K562 (cell line): ENCODE data around the gene TMCC1. TPM values are rescaled to one million over a fixed set of nuclear protein-coding genes. Genes with fewer than 3 reads are reported as not detected.
A peak's percentile ranks its signal among the peaks of the same experiment; 100 is the strongest.

Experiments
- ATAC-seq: fragments of 200-7000 bp; cut with Tn5 transposase; 3 replicates; pipeline ENCODE4 v1.9.1; 2020; ENCODE audit warnings: moderate library complexity
- BruUV-seq: library from RNA; stranded (reverse); fragments of 400-500 nt; replicated peaks from 2 replicates; lab custom pipeline; 2021; lab: Mats Ljungman, UMichigan
- CTCF ChIA-PET: fragments of 300-600 bp; formaldehyde crosslinking; extraction: SDS; loops from one replicate; lab custom pipeline; 2021; ENCODE audit warnings: low intra/inter-chr PET ratio; lab: Yijun Ruan, JAX
- POLR2A ChIA-PET: fragments of 300-600, 350-650 bp; sonication (Branson Sonifier 250); formaldehyde crosslinking; extraction: SDS; loops from one replicate; lab custom pipeline; 2021; ENCODE audit warnings: antibody characterized with exemption, inconsistent platforms; lab: Yijun Ruan, JAX
- DNase-seq, 4 experiments: peaks; one replicate each; pipeline versions ENCODE4 v3.0.0 to v3.0.0-alpha.2; 2011 to 2018; ENCODE audit warnings: low spot score in 3 of 4, mixed read lengths in 3 of 4; ENCODE audit errors: extremely low read depth in 1 of 4
- FAIRE-seq: peaks from 2 replicates; lab custom pipeline; 2011; peaks lifted over from hg19 to GRCh38; lab: Jason Lieb, UNC
- H2AFZ ChIP-seq: 2 replicates; pipeline ENCODE4 v1.6.0; 2011; ENCODE audit warnings: low read depth, low read length, control low read depth, inconsistent platforms
- H3K27ac ChIP-seq: fragments of 200-600 bp; 3 replicates; pipeline ENCODE4 v1.8.0; 2011; ENCODE audit warnings: low read depth, mild to moderate bottlenecking, control low read depth, inconsistent platforms, low read length, moderate library complexity, mixed read lengths; ENCODE audit errors: extremely low read depth
- H3K27me3 ChIP-seq, 2 experiments: fragments of 300-600 bp in 1 of 2; 2 replicates in 1 of 2; 3 replicates in 1 of 2; pipeline versions ENCODE4 v1.6.0 to v1.8.0; 2011; ENCODE audit warnings: inconsistent platforms in 2 of 2, low read length in 2 of 2, mild to moderate bottlenecking in 1 of 2, mixed read lengths in 1 of 2, moderate library complexity in 1 of 2; ENCODE audit not compliant: control insufficient read depth in 2 of 2, insufficient read depth in 2 of 2
- H3K36me3 ChIP-seq: fragments of 300-600 bp; 3 replicates; pipeline ENCODE4 v1.8.0; 2011; ENCODE audit warnings: mild to moderate bottlenecking, low read length, inconsistent platforms; ENCODE audit not compliant: control insufficient read depth, insufficient read depth
- H3K4me1 ChIP-seq, 2 experiments: fragments of 200-600 bp in 1 of 2; replicated peaks in 1 of 2; 2 replicates in 1 of 2; 3 replicates in 1 of 2; pipeline versions ENCODE4 v1.5.1 to v1.8.0; 2011; ENCODE audit warnings: inconsistent platforms in 2 of 2, low read length in 2 of 2, mild to moderate bottlenecking in 1 of 2, mixed read lengths in 1 of 2, moderate library complexity in 1 of 2; ENCODE audit not compliant: control insufficient read depth in 2 of 2, insufficient read depth in 2 of 2
- H3K4me2 ChIP-seq: 2 replicates; pipeline ENCODE4 v1.6.1; 2011; ENCODE audit warnings: low read length, control low read depth, inconsistent platforms, mixed read lengths; ENCODE audit not compliant: insufficient read depth
- H3K4me3 ChIP-seq: fragments of 200-600 bp; sonication (generic), shearing (Covaris generic); 2 replicates; pipeline ENCODE4 v1.5.1; 2016; ENCODE audit warnings: control low read depth, inconsistent platforms
- H3K79me2 ChIP-seq: fragments of 200-600 bp; 3 replicates; pipeline ENCODE4 v1.8.0; 2011; ENCODE audit warnings: low read length, inconsistent platforms; ENCODE audit not compliant: control insufficient read depth, insufficient read depth
- H3K9ac ChIP-seq, 2 experiments: 2 replicates each; pipeline versions ENCODE4 v1.6.0 to v1.6.1; 2011; ENCODE audit warnings: low read depth in 2 of 2, low read length in 2 of 2, control low read depth in 1 of 2, inconsistent platforms in 1 of 2, mild to moderate bottlenecking in 1 of 2, mixed read lengths in 1 of 2; ENCODE audit not compliant: insufficient read depth in 1 of 2
- H3K9me1 ChIP-seq: one replicate; pipeline ENCODE4 v1.6.0; 2011; ENCODE audit warnings: inconsistent platforms, mild to moderate bottlenecking, low read length, moderate library complexity; ENCODE audit not compliant: control insufficient read depth, insufficient read depth
- H3K9me3 ChIP-seq: replicated peaks from 2 replicates; pipeline ENCODE4 v1.5.1; 2011; ENCODE audit warnings: low read depth, low read length, inconsistent platforms; ENCODE audit not compliant: control insufficient read depth, insufficient read depth
- H4K20me1 ChIP-seq: replicated peaks from 2 replicates; pipeline ENCODE4 v1.6.1; 2011; ENCODE audit warnings: low read length, inconsistent platforms, mixed read lengths; ENCODE audit not compliant: control insufficient read depth, insufficient read depth
- ETS2 ChIP-seq: IDR thresholded peaks from 2 replicates; pipeline ENCODE4 v1.6.1; 2016; ENCODE audit warnings: borderline replicate concordance, missing genetic modification characterization, mild to moderate bottlenecking, moderate library complexity, missing compliant biosample characterization; ENCODE audit not compliant: poor library complexity, severe bottlenecking
- GATA2 ChIP-seq: sonication (generic); formaldehyde crosslinking; IDR thresholded peaks from 2 replicates; pipeline ENCODE4 v1.4.0; 2020; ENCODE audit warnings: mild to moderate bottlenecking, missing genetic modification reagents
- HNRNPK ChIP-seq: fragments of 200-400 bp; formaldehyde crosslinking; IDR thresholded peaks from one replicate; pipeline ENCODE4 v1.6.1; 2018; ENCODE audit warnings: mild to moderate bottlenecking, low read depth, low read length; ENCODE audit not compliant: poor library complexity, severe bottlenecking
- MEIS2 ChIP-seq: fragments of 450-650 bp; IDR thresholded peaks from 2 replicates; pipeline ENCODE4 v1.6.1; 2014; ENCODE audit warnings: mild to moderate bottlenecking; ENCODE audit not compliant: partially characterized antibody
- PYGO2 ChIP-seq: fragments of 450-650 bp; IDR thresholded peaks from 2 replicates; pipeline ENCODE4 v1.6.1; 2016; ENCODE audit warnings: mild to moderate bottlenecking, missing genetic modification characterization, moderate library complexity, missing compliant biosample characterization
- TGIF2 ChIP-seq: sonication (generic); formaldehyde crosslinking; IDR thresholded peaks from 2 replicates; pipeline ENCODE4 v1.8.1; 2022; ENCODE audit warnings: mild to moderate bottlenecking, missing genetic modification reagents, moderate library complexity
- ZNF217 ChIP-seq: sonication (generic); formaldehyde crosslinking; IDR thresholded peaks from 2 replicates; pipeline ENCODE4 v1.8.0; 2022; ENCODE audit warnings: mild to moderate bottlenecking, missing genetic modification reagents
- ZNF282 ChIP-seq: sonication (generic); formaldehyde crosslinking; IDR thresholded peaks from 2 replicates; pipeline ENCODE4 v1.8.1; 2023; ENCODE audit warnings: missing genetic modification reagents
- WGBS: fragments of 100-300 bp; shearing (Covaris generic); methylation state at CpG from one replicate; pipeline ENCODE4 v1.1.6; 2016; ENCODE audit warnings: low coverage, mixed read lengths; ENCODE audit not compliant: insufficient coverage; ENCODE audit errors: missing lambda C conversion rate; 5-methylcytosine and 5-hydroxymethylcytosine counted together
- in situ Hi-C: fragments of 300-500 bp; cut with MboI; formaldehyde crosslinking; loops from 4 replicates; pipeline ENCODE4 v1.15.0; 2018; ENCODE audit warnings: inconsistent platforms, mixed read lengths
- intact Hi-C: fragments of 100-400 bp; cut with micrococcal nuclease; formaldehyde crosslinking; loops from 2 replicates; pipeline ENCODE4 v1.14.2; 2022
- polyA plus RNA-seq, 8 experiments: library from polyadenylated mRNA; depleted of rRNA in 4 of 8; stranded (reverse) in 5 of 8; unstranded in 3 of 8; fragments of >200 nt; fragmentation: Nextera tagmentation in 2 of 8; fragmentation: Illumina TruSeq in 1 of 8; extraction: Ambion mirVana in 2 of 8; extraction: Trizol in 1 of 8; gene quantifications; 2 replicates each; pipeline versions ENCODE4 v1.2.1 to v1.2.3, GENCODE V29; 2011 to 2014; ENCODE audit warnings: inconsistent platforms in 1 of 8, missing spikeins in 1 of 8
- total RNA-seq, 7 experiments: library from RNA; depleted of rRNA in 6 of 7; stranded (reverse); fragments of >200 nt in 6 of 7; fragmentation: Illumina TruSeq in 2 of 7; extraction: Trizol in 2 of 7; gene quantifications; 2 replicates each; pipeline versions ENCODE4 v1.2.1 to v1.2.3, GENCODE V29; 2011 to 2021; ENCODE audit warnings: low replicate concordance in 1 of 7
- TF ChIP-seq, protein P1 (sequence below), 2 experiments: fragments of 450-650 bp in 1 of 2; sonication (generic) in 1 of 2; formaldehyde crosslinking in 1 of 2; IDR thresholded peaks in 1 of 2; conservative IDR thresholded peaks in 1 of 2; 2 replicates each; pipeline versions ENCODE4 v1.6.1 to v1.8.1; 2016 to 2023; ENCODE audit warnings: mild to moderate bottlenecking in 2 of 2, moderate library complexity in 2 of 2, inconsistent platforms in 1 of 2, missing genetic modification reagents in 1 of 2
- TF ChIP-seq, protein P2 (sequence below), 2 experiments: fragments of 450-650 bp; formaldehyde crosslinking in 1 of 2; IDR thresholded peaks; 2 replicates each; pipeline versions ENCODE4 v1.4.0 to v1.6.1; 2014 to 2020; ENCODE audit warnings: mild to moderate bottlenecking in 2 of 2, borderline replicate concordance in 1 of 2, low read depth in 1 of 2
- TF ChIP-seq, protein P3 (sequence below): fragments of 250-450 bp; sonication (Bioruptor Pico); IDR thresholded peaks from 2 replicates; pipeline ENCODE4 v1.5.0; 2022; ENCODE audit warnings: mild to moderate bottlenecking

The TMCC1 gene
- total and polyA plus RNA-seq, 9 of the 15 experiments (the other 6 are each of a cell fraction or from before 2014, with no cell fraction given): 0.89 to 8.7 (median 4.0) TPM

DNA sequence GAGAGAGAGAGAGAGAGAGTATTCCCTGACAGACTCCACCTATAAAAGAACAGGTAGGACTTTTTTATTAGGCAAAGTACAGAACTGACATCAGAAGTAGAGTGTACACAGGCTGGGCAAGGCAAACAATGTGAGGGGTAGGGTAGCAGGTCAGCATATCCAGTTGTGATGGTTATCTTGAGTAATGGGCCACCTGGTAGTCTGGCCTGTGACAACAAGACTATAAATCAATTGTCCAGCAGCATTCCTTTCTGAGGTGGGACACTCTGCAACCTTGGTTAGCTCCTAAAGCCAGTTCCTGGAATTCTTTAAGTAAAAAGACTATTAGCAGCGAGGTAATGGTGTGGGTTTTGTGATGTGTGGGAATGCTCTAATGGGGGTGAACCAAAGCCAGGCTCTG is 14.9 kb upstream of the TMCC1 start:
- H3K9me1 ChIP-seq: no peaks in the 10 kb centered on the region
- no peaks in the 10 kb centered on the region for H3K79me2 ChIP-seq
- BruUV-seq: no TSS peak
- no peaks in the 10 kb centered on the region for H3K27me3 ChIP-seq
- DNase-seq: no peak
- ChIA-PET CTCF (no interaction called here), POLR2A (no interaction called here)
- H3K9me3 ChIP-seq: no peaks in the 10 kb centered on the region; the same call in none of the 2 replicates
- H3K4me1 ChIP-seq: no peaks in the 10 kb centered on the region
- ATAC-seq: no peak
- 0% methylated on average over 1 of the region's 1 CpG for WGBS
- no peaks in the 10 kb centered on the region for H4K20me1 ChIP-seq
- in situ Hi-C loops: no loop called here
- no peak overlapping the region for H3K27ac ChIP-seq
- H3K4me2 ChIP-seq: no peak overlapping the region
- intact Hi-C loops: no loop called here
- FAIRE-seq: no peak
- H3K4me3 ChIP-seq: no peak overlapping the region
- H3K36me3 ChIP-seq: no peaks in the 10 kb centered on the region
- H3K9ac ChIP-seq: no peak overlapping the region
- no peak overlapping the region for H2AFZ ChIP-seq
- TF ChIP-seq, protein P1, sequence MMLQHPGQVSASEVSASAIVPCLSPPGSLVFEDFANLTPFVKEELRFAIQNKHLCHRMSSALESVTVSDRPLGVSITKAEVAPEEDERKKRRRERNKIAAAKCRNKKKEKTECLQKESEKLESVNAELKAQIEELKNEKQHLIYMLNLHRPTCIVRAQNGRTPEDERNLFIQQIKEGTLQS (IDR thresholded peaks at IDR 0.05): no peak
- TF ChIP-seq, protein P1 (CRISPR knock-in tag; conservative IDR thresholded peaks at IDR 0.05): no peak
- TF ChIP-seq HNRNPK (no peak), ZNF217 (no peak), ZNF282 (no peak), ETS2 (no peak), TGIF2 (CRISPR knock-in tag) (no peak), MEIS2 (peak; percentile 83), GATA2 (CRISPR knock-in tag) (no peak), PYGO2 (tag) (no peak)
- TF ChIP-seq, protein P2, sequence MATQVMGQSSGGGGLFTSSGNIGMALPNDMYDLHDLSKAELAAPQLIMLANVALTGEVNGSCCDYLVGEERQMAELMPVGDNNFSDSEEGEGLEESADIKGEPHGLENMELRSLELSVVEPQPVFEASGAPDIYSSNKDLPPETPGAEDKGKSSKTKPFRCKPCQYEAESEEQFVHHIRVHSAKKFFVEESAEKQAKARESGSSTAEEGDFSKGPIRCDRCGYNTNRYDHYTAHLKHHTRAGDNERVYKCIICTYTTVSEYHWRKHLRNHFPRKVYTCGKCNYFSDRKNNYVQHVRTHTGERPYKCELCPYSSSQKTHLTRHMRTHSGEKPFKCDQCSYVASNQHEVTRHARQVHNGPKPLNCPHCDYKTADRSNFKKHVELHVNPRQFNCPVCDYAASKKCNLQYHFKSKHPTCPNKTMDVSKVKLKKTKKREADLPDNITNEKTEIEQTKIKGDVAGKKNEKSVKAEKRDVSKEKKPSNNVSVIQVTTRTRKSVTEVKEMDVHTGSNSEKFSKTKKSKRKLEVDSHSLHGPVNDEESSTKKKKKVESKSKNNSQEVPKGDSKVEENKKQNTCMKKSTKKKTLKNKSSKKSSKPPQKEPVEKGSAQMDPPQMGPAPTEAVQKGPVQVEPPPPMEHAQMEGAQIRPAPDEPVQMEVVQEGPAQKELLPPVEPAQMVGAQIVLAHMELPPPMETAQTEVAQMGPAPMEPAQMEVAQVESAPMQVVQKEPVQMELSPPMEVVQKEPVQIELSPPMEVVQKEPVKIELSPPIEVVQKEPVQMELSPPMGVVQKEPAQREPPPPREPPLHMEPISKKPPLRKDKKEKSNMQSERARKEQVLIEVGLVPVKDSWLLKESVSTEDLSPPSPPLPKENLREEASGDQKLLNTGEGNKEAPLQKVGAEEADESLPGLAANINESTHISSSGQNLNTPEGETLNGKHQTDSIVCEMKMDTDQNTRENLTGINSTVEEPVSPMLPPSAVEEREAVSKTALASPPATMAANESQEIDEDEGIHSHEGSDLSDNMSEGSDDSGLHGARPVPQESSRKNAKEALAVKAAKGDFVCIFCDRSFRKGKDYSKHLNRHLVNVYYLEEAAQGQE (IDR thresholded peaks at IDR 0.05; ENCODE audit: borderline replicate concordance): no peak
- TF ChIP-seq, protein P2 (CRISPR knock-in tag; IDR thresholded peaks at IDR 0.05; ENCODE audit: low read depth): no peak
- TF ChIP-seq, protein P3, sequence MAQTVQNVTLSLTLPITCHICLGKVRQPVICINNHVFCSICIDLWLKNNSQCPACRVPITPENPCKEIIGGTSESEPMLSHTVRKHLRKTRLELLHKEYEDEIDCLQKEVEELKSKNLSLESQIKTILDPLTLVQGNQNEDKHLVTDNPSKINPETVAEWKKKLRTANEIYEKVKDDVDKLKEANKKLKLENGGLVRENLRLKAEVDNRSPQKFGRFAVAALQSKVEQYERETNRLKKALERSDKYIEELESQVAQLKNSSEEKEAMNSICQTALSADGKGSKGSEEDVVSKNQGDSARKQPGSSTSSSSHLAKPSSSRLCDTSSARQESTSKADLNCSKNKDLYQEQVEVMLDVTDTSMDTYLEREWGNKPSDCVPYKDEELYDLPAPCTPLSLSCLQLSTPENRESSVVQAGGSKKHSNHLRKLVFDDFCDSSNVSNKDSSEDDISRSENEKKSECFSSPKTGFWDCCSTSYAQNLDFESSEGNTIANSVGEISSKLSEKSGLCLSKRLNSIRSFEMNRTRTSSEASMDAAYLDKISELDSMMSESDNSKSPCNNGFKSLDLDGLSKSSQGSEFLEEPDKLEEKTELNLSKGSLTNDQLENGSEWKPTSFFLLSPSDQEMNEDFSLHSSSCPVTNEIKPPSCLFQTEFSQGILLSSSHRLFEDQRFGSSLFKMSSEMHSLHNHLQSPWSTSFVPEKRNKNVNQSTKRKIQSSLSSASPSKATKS (CRISPR knock-in tag): no peak
